ENCODE data around the gene EIF4G1.

EIF4G1 gene

GRCh38 chr3:184346480-184347190, 32.2 kb downstream of the EIF4G1 start:
- Histone ChIP-seq H4K20me1 (ENCODE audit: control insufficient read depth, insufficient read depth, low read depth, low read length) (no peaks in the 10 kb centered on the region), H3K79me2 (ENCODE audit: control insufficient read depth, low read length) (no peaks in the 10 kb centered on the region), H3K27me3 (ENCODE audit: control insufficient read depth, low read length) (no peaks in the 10 kb centered on the region), H3K4me3 (ENCODE audit: low read length) (no peak overlapping the region), H3K36me3 (ENCODE audit: control insufficient read depth, low read length) (no peaks in the 10 kb centered on the region), H3F3A (ENCODE audit: control insufficient read depth, insufficient read depth) (no peaks in the 10 kb centered on the region), H3K4me1 (ENCODE audit: control insufficient read depth, low read length) (no peaks in the 10 kb centered on the region), H3K27ac (ENCODE audit: low read depth, low read length) (no peak overlapping the region), H3K9me3 (ENCODE audit: control insufficient read depth, insufficient read depth, low read length) (no peaks in the 10 kb centered on the region), H3K9me2 (replicated peaks; ENCODE audit: control insufficient read depth, low read length) (no peaks in the 10 kb centered on the region), H3K4me2 (ENCODE audit: low read length) (no peak overlapping the region)
- TF ChIP-seq EZH2phosphoT487 (IDR thresholded peaks at IDR 0.05; ENCODE audit: borderline replicate concordance, low read length) = no peak
- no peak for TF ChIP-seq CTCF (IDR thresholded peaks at IDR 0.05; ENCODE audit: low read depth, low read length, poor library complexity, severe bottlenecking)

GRCh38 chr3:184347321-184348056, 33.1 kb downstream of the EIF4G1 start:
- Histone ChIP-seq H3K4me3 (ENCODE audit: low read length) (no peak overlapping the region), H3F3A (ENCODE audit: control insufficient read depth, insufficient read depth) (no peaks in the 10 kb centered on the region), H3K4me2 (ENCODE audit: low read length) (no peak overlapping the region), H3K27me3 (ENCODE audit: control insufficient read depth, low read length) (no peaks in the 10 kb centered on the region), H4K20me1 (ENCODE audit: control insufficient read depth, insufficient read depth, low read depth, low read length) (no peaks in the 10 kb centered on the region), H3K27ac (ENCODE audit: low read depth, low read length) (no peak overlapping the region), H3K9me2 (replicated peaks; ENCODE audit: control insufficient read depth, low read length) (no peaks in the 10 kb centered on the region), H3K36me3 (ENCODE audit: control insufficient read depth, low read length) (no peaks in the 10 kb centered on the region), H3K9me3 (ENCODE audit: control insufficient read depth, insufficient read depth, low read length) (no peaks in the 10 kb centered on the region), H3K4me1 (ENCODE audit: control insufficient read depth, low read length) (no peaks in the 10 kb centered on the region), H3K79me2 (ENCODE audit: control insufficient read depth, low read length) (no peaks in the 10 kb centered on the region)
- TF ChIP-seq CTCF (IDR thresholded peaks at IDR 0.05; ENCODE audit: low read depth, low read length, poor library complexity, severe bottlenecking) (no peak), EZH2phosphoT487 (IDR thresholded peaks at IDR 0.05; ENCODE audit: borderline replicate concordance, low read length) (no peak)

- H4K20me1 ChIP-seq (ENCODE audit: control insufficient read depth, insufficient read depth, low read depth, low read length) = no peaks in the 10 kb centered on the region
- H3K27ac ChIP-seq (ENCODE audit: low read depth, low read length) = no peak overlapping the region
- H3K36me3 ChIP-seq (ENCODE audit: control insufficient read depth, low read length) = no peaks in the 10 kb centered on the region
- H3F3A ChIP-seq (ENCODE audit: control insufficient read depth, insufficient read depth) = no peaks in the 10 kb centered on the region
- H3K9me2 ChIP-seq (replicated peaks; ENCODE audit: control insufficient read depth, low read length) = no peaks in the 10 kb centered on the region
- H3K79me2 ChIP-seq (ENCODE audit: control insufficient read depth, low read length) = no peaks in the 10 kb centered on the region
- no peak overlapping the region for H3K4me3 ChIP-seq (ENCODE audit: low read length)
- H3K4me2 ChIP-seq (ENCODE audit: low read length) = no peak overlapping the region
- H3K4me1 ChIP-seq (ENCODE audit: control insufficient read depth, low read length) = no peaks in the 10 kb centered on the region
- TF ChIP-seq EZH2phosphoT487 (IDR thresholded peaks at IDR 0.05; ENCODE audit: borderline replicate concordance, low read length) = no peak
- no peak for TF ChIP-seq CTCF (IDR thresholded peaks at IDR 0.05; ENCODE audit: low read depth, low read length, poor library complexity, severe bottlenecking)
- no peaks in the 10 kb centered on the region for H3K9me3 ChIP-seq (ENCODE audit: control insufficient read depth, insufficient read depth, low read length)
- no peaks in the 10 kb centered on the region for H3K27me3 ChIP-seq (ENCODE audit: control insufficient read depth, low read length)
These were observed 33.6 kb downstream of the EIF4G1 start for GRCh38 chr3:184348057-184348382.
